HG02759 (cell line): ENCODE results near the gene ADAM21.
"Not testable (repeated sequence)": the region's sequence is repeated elsewhere in the genome, so short reads cannot be mapped to it uniquely, and the experiment has no call there.

Experiments
- ATAC-seq: cut with Tn5 transposase; IDR thresholded peaks from one replicate; pipeline ENCODE4 v1.9.1; 2021; ENCODE audit warnings: mild to moderate bottlenecking, moderate library complexity; ENCODE audit not compliant: unreplicated experiment

ADAM21 gene

GRCh38 chr14:70475459-70475858, 23.5 kb downstream of the ADAM21 start:
- not testable (repeated sequence) for ATAC-seq

GRCh38 chr14:70477356-70478105, 25.6 kb downstream of the ADAM21 start:
- not testable (repeated sequence) for ATAC-seq

- ATAC-seq = no peak
Observed at GRCh38 chr14:70489579-70490200, 37.7 kb downstream of the ADAM21 start.

- no peak for ATAC-seq
Observed at GRCh38 chr14:70498191-70498590, 46.2 kb downstream of the ADAM21 start.
